ENCODE results near the gene TSPEAR.

TSPEAR gene

GRCh38 chr21:44478124-44478800, 233.1 kb downstream of the TSPEAR start:
- no peak for DNase-seq

- no peak for DNase-seq
Observed at GRCh38 chr21:44477712-44478111, 233.7 kb downstream of the TSPEAR start.

GRCh38 chr21:44477131-44477530, 234.2 kb downstream of the TSPEAR start:
- no peak for DNase-seq

GRCh38 chr21:44475266-44475845, 236.0 kb downstream of the TSPEAR start:
- no peak for DNase-seq

- DNase-seq = no peak
Observed at GRCh38 chr21:44473915-44474555, 237.3 kb downstream of the TSPEAR start.

GRCh38 chr21:44471996-44472395, 239.4 kb downstream of the TSPEAR start:
- no peak for DNase-seq

- DNase-seq = no peak
Observed at GRCh38 chr21:44471341-44471740, 240.0 kb downstream of the TSPEAR start.

GRCh38 chr21:44467859-44468195, 243.5 kb downstream of the TSPEAR start:
- no peak for DNase-seq

- DNase-seq = no peak
Observed at GRCh38 chr21:44466996-44467858, 244.1 kb downstream of the TSPEAR start.

GRCh38 chr21:44466351-44466954, 244.9 kb downstream of the TSPEAR start:
- DNase-seq = no peak

- no peak for DNase-seq
Observed at GRCh38 chr21:44464351-44464750, 247.0 kb downstream of the TSPEAR start.

- no peak for DNase-seq
Observed at GRCh38 chr21:44463724-44464123, 247.6 kb downstream of the TSPEAR start.

GRCh38 chr21:44462834-44463200, 248.6 kb downstream of the TSPEAR start:
- no peak for DNase-seq

- no peak for DNase-seq
Observed at GRCh38 chr21:44462086-44462833, 249.1 kb downstream of the TSPEAR start.

- no peak for DNase-seq
Observed at GRCh38 chr21:44461464-44462001, 249.8 kb downstream of the TSPEAR start.

- DNase-seq = no peak
Observed at GRCh38 chr21:44461005-44461404, 250.4 kb downstream of the TSPEAR start.

- DNase-seq = no peak
Observed at GRCh38 chr21:44460441-44460755, 251.0 kb downstream of the TSPEAR start.

GRCh38 chr21:44459712-44460440, 251.5 kb downstream of the TSPEAR start:
- no peak for DNase-seq

GRCh38 chr21:44458971-44459711, 252.2 kb downstream of the TSPEAR start:
- DNase-seq = no peak

GRCh38 chr21:44456915-44457736, 254.2 kb downstream of the TSPEAR start:
- DNase-seq = no peak
